Stimulated activated naive CD8-positive, alpha-beta T cell treated with anti-CD3 and anti-CD28 coated beads, Interleukin-15, Interleukin-2, amounts not matched to agents 100 ng/mL and 50 ng/mL, for 24 hours (primary cell): Measurements from ENCODE around the gene IMPDH1.
"Not testable (repeated sequence)": the region's sequence is repeated elsewhere in the genome, so short reads cannot be mapped to it uniquely, and the experiment has no call there.

Experiments
- H3K27ac Mint-ChIP-seq: one replicate; pipeline ENCODE4 v1.8.0; 2021; ENCODE audit warnings: mild to moderate bottlenecking, mixed read lengths
- H3K27me3 Mint-ChIP-seq: one replicate; pipeline ENCODE4 v1.8.0; 2021; ENCODE audit warnings: mixed read lengths
- H3K36me3 Mint-ChIP-seq: one replicate; pipeline ENCODE4 v1.8.0; 2021; ENCODE audit warnings: low read depth, mixed read lengths
- H3K4me1 Mint-ChIP-seq: one replicate; pipeline ENCODE4 v1.8.0; 2021; ENCODE audit warnings: low read depth, mixed read lengths
- H3K4me3 Mint-ChIP-seq: one replicate; pipeline ENCODE4 v1.8.0; 2021; ENCODE audit warnings: mild to moderate bottlenecking, mixed read lengths
- H3K9me3 Mint-ChIP-seq: one replicate; pipeline ENCODE4 v1.8.0; 2021; ENCODE audit warnings: mixed read lengths

Gene IMPDH1

GRCh38 chr7:128409596-128410450, at the start of gene IMPDH1:
Gene IMPDH1 (minus strand): TSS chr7:128409982. CDS start chr7:128409901, 81 bp downstream.
- Mint-ChIP-seq H3K27me3 (peaks cover 12% of the 10 kb centered on the region), H3K4me3 (peak within 1 kb of the TSS; percentile 87), H3K9me3 (no peaks in the 10 kb centered on the region), H3K27ac (peak within 1 kb of the TSS; percentile 31), H3K36me3 (peaks cover 2% of the 10 kb centered on the region), H3K4me1 (peaks cover 21% of the 10 kb centered on the region)

- H3K9me3 Mint-ChIP-seq, result no peaks in the 10 kb centered on the region
- no peaks in the 10 kb centered on the region for H3K27me3 Mint-ChIP-seq
- H3K36me3 Mint-ChIP-seq, result peaks cover 54% of the 10 kb centered on the region
- H3K27ac Mint-ChIP-seq, result peak overlapping the region; percentile 91
- H3K4me3 Mint-ChIP-seq, result peak overlapping the region; percentile 75
- H3K4me1 Mint-ChIP-seq, result peaks cover 45% of the 10 kb centered on the region
Observed at GRCh38 chr7:128459394-128459878, 49.7 kb upstream of the IMPDH1 start.

DNA sequence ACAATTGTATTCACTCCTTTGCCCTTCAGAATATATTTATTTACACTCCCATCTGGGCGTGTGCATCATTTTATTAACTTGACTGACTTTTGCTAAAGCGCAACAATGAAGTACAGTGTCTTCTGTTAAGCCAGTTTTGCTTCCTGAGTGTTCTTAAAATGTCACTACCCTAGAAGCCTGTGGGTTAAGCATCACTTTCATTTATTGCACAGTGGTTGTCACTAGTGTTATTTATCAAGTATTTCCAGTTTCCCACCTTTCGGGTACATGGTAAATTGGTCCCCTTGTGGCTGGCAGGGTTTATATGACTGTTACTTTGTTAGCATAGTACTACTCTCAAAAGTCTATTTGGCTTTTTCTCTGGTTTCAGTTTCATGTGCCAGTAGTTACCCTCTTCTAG, 49.2 kb upstream of the IMPDH1 start:
- peak overlapping the region; percentile 92 for H3K27ac Mint-ChIP-seq
- peak overlapping the region; percentile 95 for H3K4me3 Mint-ChIP-seq
- H3K27me3 Mint-ChIP-seq, result no peaks in the 10 kb centered on the region
- H3K4me1 Mint-ChIP-seq, result peaks cover 50% of the 10 kb centered on the region
- H3K36me3 Mint-ChIP-seq, result peaks cover 50% of the 10 kb centered on the region
- no peaks in the 10 kb centered on the region for H3K9me3 Mint-ChIP-seq

DNA sequence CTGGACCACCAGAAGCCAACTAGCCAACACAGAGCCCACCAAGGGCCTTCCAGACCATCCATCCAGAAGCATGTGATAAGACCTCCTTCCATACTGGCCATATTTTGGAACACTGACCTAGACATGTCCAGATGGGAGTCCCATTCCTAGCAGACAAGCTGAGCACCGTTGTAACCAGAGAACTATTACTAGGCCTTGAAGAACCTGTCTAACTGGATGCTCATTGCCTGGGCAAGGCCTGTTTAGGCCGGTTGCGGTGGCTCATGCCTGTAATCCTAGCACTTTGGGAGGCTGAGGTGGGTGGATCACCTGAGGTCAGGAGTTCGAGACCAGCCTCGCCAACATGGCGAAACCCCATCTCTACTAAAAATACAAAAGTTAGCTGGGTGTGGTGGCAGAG, 47.6 kb upstream of the IMPDH1 start:
- Mint-ChIP-seq H3K27ac (peak overlapping the region; percentile 92), H3K36me3 (peaks cover 41% of the 10 kb centered on the region), H3K4me1 (peaks cover 62% of the 10 kb centered on the region), H3K4me3 (peak overlapping the region; percentile 95)
- H3K9me3 Mint-ChIP-seq, H3K27me3 Mint-ChIP-seq: not testable (repeated sequence)

DNA sequence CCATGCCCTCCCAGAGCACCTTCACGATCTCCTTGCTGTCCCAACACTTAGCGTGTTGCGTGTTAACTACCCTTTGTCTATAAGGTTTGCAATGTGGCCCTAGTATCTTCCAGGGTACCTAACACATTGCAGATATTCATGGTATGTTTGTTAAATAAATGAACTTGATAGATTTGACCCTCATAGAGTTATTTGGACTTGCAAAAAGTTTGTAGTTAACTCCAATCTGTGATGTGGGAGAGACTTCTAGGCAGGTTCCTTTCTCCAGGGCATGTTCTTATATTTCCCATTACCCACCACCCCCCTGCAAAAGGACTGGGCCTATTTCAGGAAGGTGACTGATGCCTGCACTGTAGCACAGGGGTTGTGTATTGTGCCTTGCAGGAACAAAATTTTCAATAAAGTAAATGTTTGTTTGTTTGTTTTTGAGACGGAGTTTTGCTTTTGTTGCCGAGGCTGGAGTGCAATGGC, 46.5 kb upstream of the IMPDH1 start:
- peak overlapping the region; percentile 95 for H3K4me3 Mint-ChIP-seq
- H3K27me3 Mint-ChIP-seq, result peaks cover 3% of the 10 kb centered on the region
- H3K27ac Mint-ChIP-seq, result peak overlapping the region; percentile 92
- peaks cover 73% of the 10 kb centered on the region for H3K4me1 Mint-ChIP-seq
- H3K9me3 Mint-ChIP-seq, result no peaks in the 10 kb centered on the region
- peaks cover 37% of the 10 kb centered on the region for H3K36me3 Mint-ChIP-seq

GRCh38 chr7:128455543-128456254, 45.9 kb upstream of the IMPDH1 start, which contains the start of gene HILPDA:
Gene HILPDA (plus strand): TSS chr7:128455878. CDS start chr7:128457269, 1,391 bp downstream.
- peak within 1 kb of the TSS; percentile 95 for H3K4me3 Mint-ChIP-seq
- H3K4me1 Mint-ChIP-seq, result peaks cover 79% of the 10 kb centered on the region
- H3K36me3 Mint-ChIP-seq, result peaks cover 37% of the 10 kb centered on the region
- peak within 1 kb of the TSS; percentile 99 for H3K27ac Mint-ChIP-seq
- H3K9me3 Mint-ChIP-seq, result no peaks in the 10 kb centered on the region
- H3K27me3 Mint-ChIP-seq, result peaks cover 5% of the 10 kb centered on the region

DNA sequence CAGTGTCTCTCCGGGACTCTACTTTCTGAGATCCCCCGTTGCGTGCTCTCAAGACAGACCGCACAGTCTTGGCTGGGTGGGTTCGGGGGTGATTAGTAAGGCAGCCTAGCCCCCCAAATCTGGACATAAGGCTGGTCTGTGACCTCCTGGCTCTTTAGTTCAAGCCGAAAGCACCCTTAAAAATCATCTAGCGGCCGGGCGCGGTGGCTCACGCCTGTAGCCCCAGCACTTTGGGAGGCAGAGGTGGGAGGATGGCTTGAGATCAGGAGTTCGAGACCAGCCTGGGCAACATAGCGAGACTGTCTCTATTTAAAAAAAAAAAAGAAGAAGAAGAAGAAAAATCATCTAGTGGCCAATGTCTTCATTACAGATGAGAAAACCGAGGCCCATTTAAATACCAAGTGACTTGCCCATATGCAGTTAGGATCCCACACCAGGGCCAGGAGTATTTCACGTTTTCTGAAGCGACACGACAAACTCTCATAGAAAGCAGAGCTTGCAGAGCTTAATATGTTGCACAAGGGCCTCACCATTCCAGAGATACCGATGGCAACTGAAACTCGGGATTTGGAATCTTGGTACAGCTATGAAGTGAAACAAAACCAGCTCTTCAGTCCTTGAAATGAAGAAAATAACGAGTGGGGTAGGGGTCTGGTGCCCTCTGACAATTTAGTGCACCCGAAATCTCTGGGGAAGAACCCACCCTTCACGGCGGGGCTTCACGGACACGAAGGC, 45.2 kb upstream of the IMPDH1 start:
- Mint-ChIP-seq H3K27ac (peak overlapping the region; percentile 99), H3K27me3 (peaks cover 5% of the 10 kb centered on the region), H3K9me3 (no peaks in the 10 kb centered on the region), H3K4me3 (peak overlapping the region; percentile 95), H3K36me3 (peaks cover 36% of the 10 kb centered on the region), H3K4me1 (peaks cover 84% of the 10 kb centered on the region)

GRCh38 chr7:128453836-128454804, 44.3 kb upstream of the IMPDH1 start:
- Mint-ChIP-seq H3K27me3 (peaks cover 6% of the 10 kb centered on the region), H3K27ac (peak overlapping the region; percentile 84), H3K4me3 (no peak overlapping the region), H3K36me3 (peaks cover 28% of the 10 kb centered on the region), H3K4me1 (peaks cover 78% of the 10 kb centered on the region), H3K9me3 (no peaks in the 10 kb centered on the region)

DNA sequence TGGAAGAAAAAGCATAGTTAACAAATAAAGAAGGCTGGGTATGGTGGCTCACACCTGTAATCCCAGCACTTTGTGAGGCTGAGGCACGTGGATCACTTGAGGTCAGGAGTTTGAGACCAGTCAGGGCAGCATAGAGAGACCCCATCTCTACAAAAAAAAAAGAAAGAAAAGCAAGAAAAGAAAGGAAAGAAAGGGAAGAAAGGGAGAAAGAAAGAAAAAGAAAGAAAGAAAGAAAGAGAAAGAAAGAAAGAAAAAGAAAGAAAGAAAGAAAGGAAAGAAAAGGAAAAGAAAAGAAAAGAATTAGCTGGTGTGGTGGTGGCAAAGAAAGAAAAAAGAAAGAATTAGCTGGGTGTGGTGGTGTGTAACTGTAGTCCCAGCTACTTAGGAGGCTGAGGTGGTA, 42.8 kb upstream of the IMPDH1 start:
- peak overlapping the region; percentile 43 for H3K27ac Mint-ChIP-seq
- H3K4me3 Mint-ChIP-seq, result peak overlapping the region; percentile 11
- H3K27me3 Mint-ChIP-seq, result peaks cover 8% of the 10 kb centered on the region
- peaks cover 80% of the 10 kb centered on the region for H3K4me1 Mint-ChIP-seq
- peaks cover 14% of the 10 kb centered on the region for H3K36me3 Mint-ChIP-seq
- no peaks in the 10 kb centered on the region for H3K9me3 Mint-ChIP-seq

DNA sequence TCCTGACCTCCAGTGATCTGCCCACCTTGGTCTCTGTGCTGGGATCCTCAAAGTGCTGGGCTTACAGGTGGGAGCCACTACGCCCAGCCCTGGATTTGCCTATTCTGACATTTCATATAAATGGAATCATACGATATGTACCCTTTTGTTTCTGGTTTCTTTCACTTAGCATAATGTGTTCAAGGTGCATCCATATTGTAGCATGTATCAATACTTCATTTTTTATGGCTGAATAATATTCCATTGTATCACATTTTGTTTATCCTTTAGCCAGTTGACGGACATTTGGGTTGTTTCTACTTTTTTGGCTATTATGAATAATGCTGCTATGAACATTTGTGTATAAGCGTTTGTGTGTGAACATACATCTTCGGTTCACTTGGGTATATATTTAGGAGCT, 41.1 kb upstream of the IMPDH1 start:
- Mint-ChIP-seq H3K27me3 (peaks cover 8% of the 10 kb centered on the region), H3K4me1 (peaks cover 68% of the 10 kb centered on the region)

DNA sequence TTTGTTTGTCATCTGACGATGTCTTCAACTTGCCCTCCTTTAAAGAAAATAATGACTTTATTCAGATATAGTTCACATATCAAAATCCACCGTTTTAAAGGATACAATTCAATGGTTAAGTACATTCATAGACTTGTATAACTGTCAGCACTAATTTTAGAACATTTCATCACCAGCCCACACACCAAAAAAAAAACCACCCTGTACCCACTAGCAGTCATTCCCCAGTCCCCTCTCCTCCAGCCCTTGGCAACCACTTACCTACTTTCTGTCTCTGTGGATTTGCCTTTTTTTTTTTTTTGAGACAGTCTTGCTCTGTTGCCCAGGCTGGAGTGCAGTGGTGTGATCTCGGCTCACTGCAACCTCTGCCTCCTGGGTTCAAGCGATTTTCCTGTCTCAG, 40.6 kb upstream of the IMPDH1 start:
- H3K4me3 Mint-ChIP-seq, result peak overlapping the region; percentile 50
- no peaks in the 10 kb centered on the region for H3K9me3 Mint-ChIP-seq
- peaks cover 66% of the 10 kb centered on the region for H3K4me1 Mint-ChIP-seq

More for the DNA sequence above, 41.1 kb upstream of the IMPDH1 start:
- H3K4me3 Mint-ChIP-seq, result peak overlapping the region; percentile 50
- H3K27ac Mint-ChIP-seq, result peak overlapping the region; percentile 71
- no peaks in the 10 kb centered on the region for H3K36me3 Mint-ChIP-seq
- H3K9me3 Mint-ChIP-seq, result no peaks in the 10 kb centered on the region

DNA sequence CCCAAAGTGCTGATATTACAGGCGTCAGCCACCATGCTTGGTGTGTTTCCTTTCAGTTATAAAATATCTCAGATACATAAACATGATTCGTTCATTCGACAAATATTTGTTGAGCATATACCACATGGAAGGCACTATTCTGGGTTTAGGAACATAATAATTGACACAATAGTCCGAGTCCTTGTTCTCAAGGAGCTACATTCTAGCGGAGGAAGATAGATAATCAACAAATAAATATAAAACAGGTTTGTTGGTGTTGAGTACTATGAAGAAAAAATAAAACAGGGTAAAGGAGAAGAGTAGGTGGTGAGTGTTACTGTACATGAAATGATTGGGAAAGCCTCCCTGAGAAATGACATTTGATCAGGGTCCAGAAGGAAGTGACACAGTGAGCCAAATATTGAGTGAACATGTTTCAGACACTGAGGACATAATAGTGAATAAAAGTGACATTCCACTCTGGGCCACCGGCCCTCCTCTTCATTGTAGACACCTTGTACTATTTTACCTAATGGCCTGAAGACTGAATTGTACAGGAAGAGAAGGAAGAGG, 39.0 kb upstream of the IMPDH1 start:
- Mint-ChIP-seq H3K27ac (no peak overlapping the region), H3K4me3 (no peak overlapping the region), H3K9me3 (no peaks in the 10 kb centered on the region), H3K27me3 (peaks cover 8% of the 10 kb centered on the region), H3K4me1 (peaks cover 58% of the 10 kb centered on the region), H3K36me3 (no peaks in the 10 kb centered on the region)

More for the DNA sequence above, 40.6 kb upstream of the IMPDH1 start:
- H3K36me3 Mint-ChIP-seq, result no peaks in the 10 kb centered on the region
- H3K27ac Mint-ChIP-seq, result peak overlapping the region; percentile 76
- peaks cover 8% of the 10 kb centered on the region for H3K27me3 Mint-ChIP-seq

DNA sequence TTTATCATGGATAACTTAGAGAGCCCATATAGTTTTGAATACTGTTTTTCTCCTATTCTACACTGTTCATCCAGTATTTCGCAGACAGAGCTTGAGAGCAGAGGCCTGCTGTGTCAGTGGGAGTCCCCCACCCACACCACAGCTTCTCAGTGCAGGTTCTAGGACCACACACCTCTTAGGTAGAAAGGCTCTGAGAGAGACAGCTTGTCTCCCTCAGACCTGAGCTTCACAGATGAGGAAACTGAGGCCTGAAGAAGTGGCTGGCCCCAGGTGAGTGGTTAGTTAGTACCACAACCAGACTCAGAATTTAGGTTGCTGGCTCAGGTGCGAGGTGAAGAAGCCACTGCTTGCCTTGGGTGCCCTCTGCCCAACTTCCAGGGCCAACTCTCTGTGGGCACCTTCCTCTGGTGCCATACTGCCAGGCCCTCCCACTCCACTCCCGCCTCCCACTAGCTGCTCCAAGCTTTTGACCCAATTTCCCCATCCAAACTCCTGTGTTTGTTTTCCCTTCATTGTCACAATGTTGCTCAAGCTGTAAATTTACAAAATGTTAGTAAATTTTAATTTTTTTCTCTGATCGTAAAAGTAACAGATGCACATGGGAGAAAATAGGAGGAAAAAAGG, 38.3 kb upstream of the IMPDH1 start:
- Mint-ChIP-seq H3K27ac (no peak overlapping the region), H3K4me3 (no peak overlapping the region), H3K36me3 (no peaks in the 10 kb centered on the region), H3K27me3 (peaks cover 8% of the 10 kb centered on the region), H3K4me1 (peaks cover 51% of the 10 kb centered on the region), H3K9me3 (no peaks in the 10 kb centered on the region)
